Measurements from ENCODE around the gene SYT12.

GRCh38 chr11:67041602-67042001 lies 18.7 kb downstream of the SYT12 start:
- TF ChIP-seq CTCF (IDR thresholded peaks at IDR 0.05; ENCODE audit: extremely low read depth in 1 of 2, insufficient read depth in 1 of 2, low read depth in 1 of 2, low read length in 2 of 2) (no peak), POLR2A (IDR thresholded peaks at IDR 0.05; ENCODE audit: low read depth, low read length) (no peak)
